Smooth muscle cell (in vitro differentiated cells): ENCODE results near the gene GLMN. TPM values are rescaled to one million over a fixed set of nuclear protein-coding genes. Genes with fewer than 3 reads are reported as not detected.

Source experiments
- DNase-seq: peaks from one replicate; lab custom pipeline; 2025; ENCODE audit not compliant: unreplicated experiment; lab: John Stamatoyannopoulos, UW
- H2AFZ ChIP-seq: fragments of 200-600 bp; sonication (generic); 2 replicates; pipeline ENCODE4 v1.6.0; 2016; ENCODE audit warnings: antibody characterized with exemption, low read depth, mild to moderate bottlenecking
- H3F3A ChIP-seq: fragments of 200-600 bp; sonication (generic); 2 replicates; pipeline ENCODE4 v1.6.0; 2017; ENCODE audit warnings: antibody characterized with exemption, low read depth
- H3K27ac ChIP-seq: fragments of 200-600 bp; sonication (generic); 2 replicates; pipeline ENCODE4 v1.5.1; 2016; ENCODE audit warnings: low read depth, mild to moderate bottlenecking
- H3K27me3 ChIP-seq: fragments of 200-600 bp; sonication (generic); 2 replicates; pipeline ENCODE4 v1.6.1; 2016; ENCODE audit warnings: low read depth, mild to moderate bottlenecking
- H3K36me3 ChIP-seq: fragments of 200-600 bp; sonication (generic); 2 replicates; pipeline ENCODE4 v1.5.1; 2016; ENCODE audit warnings: low read depth
- H3K4me1 ChIP-seq: fragments of 200-600 bp; sonication (generic); 2 replicates; pipeline ENCODE4 v1.5.1; 2016; ENCODE audit warnings: low read depth
- H3K4me2 ChIP-seq: fragments of 200-600 bp; sonication (generic); 2 replicates; pipeline ENCODE4 v1.6.0; 2016; ENCODE audit warnings: mild to moderate bottlenecking
- H3K4me3 ChIP-seq: fragments of 200-600 bp; sonication (generic); 2 replicates; pipeline ENCODE4 v1.5.1; 2016; ENCODE audit warnings: mild to moderate bottlenecking
- H3K79me2 ChIP-seq: fragments of 200-600 bp; sonication (generic); 2 replicates; pipeline ENCODE4 v1.6.0; 2016; ENCODE audit warnings: low read depth, mild to moderate bottlenecking
- H3K9ac ChIP-seq: fragments of 200-600 bp; sonication (generic); 2 replicates; pipeline ENCODE4 v1.6.0; 2016; ENCODE audit warnings: low read depth
- H3K9me3 ChIP-seq: fragments of 200-600 bp; sonication (generic); replicated peaks from 2 replicates; pipeline ENCODE4 v1.5.1; 2016; ENCODE audit warnings: low read depth
- H4K20me1 ChIP-seq: fragments of 200-600 bp; sonication (generic); 2 replicates; pipeline ENCODE4 v1.6.0; 2016; ENCODE audit warnings: low read depth
- WGBS: methylation state at CpG from one replicate; pipeline ENCODE4 v1.1.7; 2016; ENCODE audit warnings: low lambda C conversion rate; 5-methylcytosine and 5-hydroxymethylcytosine counted together
- polyA plus RNA-seq: library from polyadenylated mRNA; unstranded; fragments of >200 nt; fragmentation: Nextera tagmentation; extraction: Ambion mirVana; gene quantifications from 2 replicates; pipeline ENCODE4 v1.2.1, GENCODE V29; 2016
- total RNA-seq: library from RNA; depleted of rRNA; stranded (reverse); fragments of >200 nt; gene quantifications from 2 replicates; pipeline ENCODE4 v1.2.3, GENCODE V29; 2014
- TF ChIP-seq, protein P1 (sequence below): fragments of 200-600 bp; sonication (generic); IDR thresholded peaks from 2 replicates; pipeline ENCODE4 v1.5.1; 2017; ENCODE audit warnings: borderline replicate concordance, mild to moderate bottlenecking, antibody characterized with exemption; ENCODE audit not compliant: insufficient read depth, poor library complexity, severe bottlenecking

GLMN gene
- total and polyA plus RNA-seq, 2 experiments from 2014 or later = 10.8 to 14.6 TPM

DNA sequence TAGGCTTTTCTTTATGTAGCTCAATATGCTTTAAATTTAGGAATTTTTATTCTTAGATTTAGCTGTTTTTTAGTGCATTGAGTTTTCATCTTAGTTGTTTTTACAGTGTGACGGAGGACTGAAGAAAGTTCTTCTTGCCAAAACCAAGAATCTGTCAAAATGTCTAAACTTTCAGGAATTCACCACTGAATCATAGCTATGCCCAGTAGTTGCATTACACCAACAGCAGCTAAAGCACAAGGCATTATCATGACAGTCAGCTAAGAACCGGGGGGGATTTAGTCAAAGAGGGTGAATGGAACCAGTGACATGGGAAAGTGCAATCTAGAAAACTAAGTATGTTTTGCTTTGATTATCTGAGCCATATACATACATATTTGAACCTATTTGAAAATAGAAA, 87.6 kb downstream of the GLMN start:
- H2AFZ ChIP-seq = no peak overlapping the region
- no peak overlapping the region for H3K4me2 ChIP-seq

DNA sequence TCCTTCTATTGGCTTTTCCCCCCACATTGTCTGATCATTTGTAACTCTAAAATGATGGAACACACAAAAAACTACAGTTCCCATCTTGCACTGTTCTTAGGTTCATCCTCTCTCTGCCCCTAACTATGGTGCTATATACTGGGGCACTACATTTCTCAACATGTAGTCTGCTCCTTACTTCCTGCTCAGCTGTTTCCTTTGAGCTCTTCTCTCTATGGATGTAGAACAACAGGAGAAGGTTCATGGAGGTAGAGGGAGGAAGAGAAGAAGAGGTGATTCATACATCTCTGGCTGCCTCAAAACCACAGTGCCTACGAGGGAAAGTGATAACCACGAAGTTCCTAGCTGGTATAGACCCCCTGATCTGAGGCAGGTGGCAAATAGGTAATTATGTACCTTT, 88.1 kb downstream of the GLMN start:
- no peak overlapping the region for H2AFZ ChIP-seq
- no peaks in the 10 kb centered on the region for H4K20me1 ChIP-seq
- TF ChIP-seq, protein P1, sequence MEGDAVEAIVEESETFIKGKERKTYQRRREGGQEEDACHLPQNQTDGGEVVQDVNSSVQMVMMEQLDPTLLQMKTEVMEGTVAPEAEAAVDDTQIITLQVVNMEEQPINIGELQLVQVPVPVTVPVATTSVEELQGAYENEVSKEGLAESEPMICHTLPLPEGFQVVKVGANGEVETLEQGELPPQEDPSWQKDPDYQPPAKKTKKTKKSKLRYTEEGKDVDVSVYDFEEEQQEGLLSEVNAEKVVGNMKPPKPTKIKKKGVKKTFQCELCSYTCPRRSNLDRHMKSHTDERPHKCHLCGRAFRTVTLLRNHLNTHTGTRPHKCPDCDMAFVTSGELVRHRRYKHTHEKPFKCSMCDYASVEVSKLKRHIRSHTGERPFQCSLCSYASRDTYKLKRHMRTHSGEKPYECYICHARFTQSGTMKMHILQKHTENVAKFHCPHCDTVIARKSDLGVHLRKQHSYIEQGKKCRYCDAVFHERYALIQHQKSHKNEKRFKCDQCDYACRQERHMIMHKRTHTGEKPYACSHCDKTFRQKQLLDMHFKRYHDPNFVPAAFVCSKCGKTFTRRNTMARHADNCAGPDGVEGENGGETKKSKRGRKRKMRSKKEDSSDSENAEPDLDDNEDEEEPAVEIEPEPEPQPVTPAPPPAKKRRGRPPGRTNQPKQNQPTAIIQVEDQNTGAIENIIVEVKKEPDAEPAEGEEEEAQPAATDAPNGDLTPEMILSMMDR = no peak
- no peak overlapping the region for H3K27ac ChIP-seq
- H3K4me2 ChIP-seq = no peak overlapping the region
- no peak overlapping the region for H3K4me3 ChIP-seq
- no peaks in the 10 kb centered on the region for H3K4me1 ChIP-seq
- H3K9ac ChIP-seq = no peak overlapping the region
- no peaks in the 10 kb centered on the region for H3K27me3 ChIP-seq
- WGBS = 34% methylated on average over 2 of the region's 2 CpGs
- no peaks in the 10 kb centered on the region for H3K36me3 ChIP-seq
- DNase-seq = no peak
- H3K79me2 ChIP-seq = no peaks in the 10 kb centered on the region
- no peaks in the 10 kb centered on the region for H3F3A ChIP-seq
- H3K9me3 ChIP-seq = no peaks in the 10 kb centered on the region

More for the DNA sequence above, 87.6 kb downstream of the GLMN start:
- H3F3A ChIP-seq = no peaks in the 10 kb centered on the region
- H3K4me3 ChIP-seq = no peak overlapping the region
- no peaks in the 10 kb centered on the region for H3K79me2 ChIP-seq
- TF ChIP-seq, protein P1 = no peak
- no peaks in the 10 kb centered on the region for H4K20me1 ChIP-seq
- H3K9ac ChIP-seq = no peak overlapping the region
- WGBS = 63% methylated on average over 2 of the region's 2 CpGs
- no peaks in the 10 kb centered on the region for H3K4me1 ChIP-seq
- no peak overlapping the region for H3K27ac ChIP-seq
- no peaks in the 10 kb centered on the region for H3K36me3 ChIP-seq
- H3K9me3 ChIP-seq = no peaks in the 10 kb centered on the region
- DNase-seq = no peak
- no peaks in the 10 kb centered on the region for H3K27me3 ChIP-seq

DNA sequence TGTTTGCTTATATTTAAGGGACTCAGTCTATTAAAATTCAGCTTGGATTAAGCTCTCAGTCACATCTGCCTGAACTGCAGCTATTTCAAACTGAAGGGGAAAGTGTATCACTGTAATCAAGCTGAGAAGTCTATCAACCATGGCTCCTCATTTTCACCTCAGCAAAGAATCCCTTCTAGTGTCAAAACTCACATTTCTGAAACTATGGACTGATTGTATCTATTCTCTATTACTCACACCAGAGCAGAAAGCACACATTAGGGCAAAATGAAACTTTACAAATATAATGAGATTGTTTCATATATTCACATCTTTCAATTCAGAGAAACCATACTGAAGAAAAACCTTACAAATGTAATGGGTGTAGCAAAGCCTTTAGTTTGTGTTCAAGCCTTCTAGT, 95.7 kb downstream of the GLMN start:
- H3K36me3 ChIP-seq = no peaks in the 10 kb centered on the region

DNA sequence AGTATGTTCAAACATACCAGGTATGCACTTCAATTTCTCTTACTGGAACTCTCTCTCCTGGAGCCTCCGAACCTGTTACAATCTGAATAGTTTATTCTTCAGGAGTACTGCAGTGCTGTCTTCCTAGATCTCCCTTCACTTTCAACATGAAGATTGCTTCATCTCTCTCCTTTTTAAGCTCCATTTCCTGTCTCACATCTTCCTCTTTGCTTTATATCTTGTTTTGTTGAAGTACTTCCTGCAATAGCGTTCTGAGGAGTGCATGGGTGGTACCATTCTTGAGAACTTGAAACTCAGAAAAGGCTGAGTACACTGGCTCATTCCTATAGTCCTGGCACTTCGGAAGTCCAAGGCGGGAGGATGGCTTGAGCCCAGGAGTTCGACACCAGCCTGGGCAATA, 96.8 kb downstream of the GLMN start:
- Histone ChIP-seq H3K4me3 (no peak overlapping the region), H3K27ac (no peak overlapping the region), H3K27me3 (no peaks in the 10 kb centered on the region), H3F3A (no peaks in the 10 kb centered on the region), H3K4me1 (no peaks in the 10 kb centered on the region), H3K36me3 (no peaks in the 10 kb centered on the region), H3K79me2 (no peaks in the 10 kb centered on the region), H3K4me2 (no peak overlapping the region), H3K9me3 (no peaks in the 10 kb centered on the region), H2AFZ (no peak overlapping the region), H3K9ac (no peak overlapping the region), H4K20me1 (no peaks in the 10 kb centered on the region)
- TF ChIP-seq, protein P1 = no peak
- DNase-seq = no peak
- WGBS = 94% methylated on average over 5 of the region's 5 CpGs

More for the DNA sequence above, 95.7 kb downstream of the GLMN start:
- Histone ChIP-seq H3K27ac (no peak overlapping the region), H3K4me3 (no peak overlapping the region), H3K4me1 (no peaks in the 10 kb centered on the region), H3K9me3 (no peaks in the 10 kb centered on the region), H4K20me1 (no peaks in the 10 kb centered on the region), H2AFZ (no peak overlapping the region), H3K27me3 (no peaks in the 10 kb centered on the region), H3K9ac (no peak overlapping the region), H3K4me2 (no peak overlapping the region), H3K79me2 (no peaks in the 10 kb centered on the region), H3F3A (no peaks in the 10 kb centered on the region)
- TF ChIP-seq, protein P1 = no peak
- DNase-seq = no peak
